Suprapubic skin (tissue), 4 donors: ENCODE results near the gene CLIP2. TPM values are rescaled to one million over a fixed set of nuclear protein-coding genes. Genes with fewer than 3 reads are reported as not detected.
A peak's percentile ranks its signal among the peaks of the same experiment; 100 is the strongest.
"Not testable (repeated sequence)": the region's sequence is repeated elsewhere in the genome, so short reads cannot be mapped to it uniquely, and the experiment has no call there.

Source experiments
- DNase-seq, 2 donors: peaks; one replicate each; pipeline ENCODE4 v3.0.0-alpha.2; 2019; ENCODE audit warnings: low spot score in 2 of 2
- H3K27ac ChIP-seq: fragments of 200-600 bp; sonication (generic); one replicate; pipeline ENCODE4 v1.5.1; 2019
- H3K27me3 ChIP-seq: fragments of 200-600 bp; sonication (generic); one replicate; pipeline ENCODE4 v1.5.1; 2019
- H3K36me3 ChIP-seq: fragments of 200-600 bp; sonication (generic); one replicate; pipeline ENCODE4 v1.5.1; 2019
- H3K4me1 ChIP-seq: fragments of 200-600 bp; sonication (generic); one replicate; pipeline ENCODE4 v1.5.1; 2019
- H3K4me3 ChIP-seq: fragments of 200-600 bp; sonication (generic); one replicate; pipeline ENCODE4 v1.5.1; 2019; ENCODE audit warnings: mild to moderate bottlenecking
- H3K9me3 ChIP-seq: fragments of 200-600 bp; sonication (generic); one replicate; pipeline ENCODE4 v1.5.1; 2019
- CTCF ChIP-seq, 2 donors: fragments of 200-600 bp in 1 of 2; fragments of 450-650 bp in 1 of 2; sonication (generic) in 1 of 2; IDR thresholded peaks; one replicate each; pipeline ENCODE4 v1.5.1; 2016 to 2019; ENCODE audit warnings: antibody characterized with exemption in 2 of 2, mild to moderate bottlenecking in 1 of 2, moderate library complexity in 1 of 2
- EP300 ChIP-seq: sonication (generic); formaldehyde crosslinking; IDR thresholded peaks from one replicate; pipeline ENCODE4 v1.6.1; 2017; ENCODE audit warnings: antibody characterized with exemption
- POLR2A ChIP-seq, 2 donors: fragments of 450-650 bp; IDR thresholded peaks; one replicate each; pipeline ENCODE4 v1.6.1; 2017; ENCODE audit warnings: antibody characterized with exemption in 2 of 2, mild to moderate bottlenecking in 2 of 2, moderate library complexity in 2 of 2
- POLR2AphosphoS5 ChIP-seq, 3 donors: sonication (generic); formaldehyde crosslinking; IDR thresholded peaks; one replicate each; pipeline ENCODE4 v1.6.1; 2017; ENCODE audit warnings: antibody characterized with exemption in 3 of 3
- WGBS: methylation state at CpG from one replicate; pipeline ENCODE4 v1.1.5; 2018; 5-methylcytosine and 5-hydroxymethylcytosine counted together
- total RNA-seq, 4 donors: library from RNA; depleted of rRNA; stranded (reverse); fragments of >200 nt; gene quantifications; one replicate each; pipeline ENCODE4 v1.1.0, GENCODE V29; 2016

CLIP2 gene
- total RNA-seq, 4 donors from 2014 or later, result 26.9 to 73.6 (median 32.5) TPM

GRCh38 chr7:74252893-74253292 lies 36.3 kb upstream of the CLIP2 start:
- H3K9me3 ChIP-seq, result no peaks in the 10 kb centered on the region
- WGBS, result 60% methylated on average over 5 of the region's 5 CpGs
- DNase-seq, result no peak
- no peak overlapping the region for H3K27ac ChIP-seq
- peaks cover 36% of the 10 kb centered on the region for H3K36me3 ChIP-seq
- TF ChIP-seq POLR2AphosphoS5 (IDR thresholded peaks at IDR 0.05), result no peak
- no peak for TF ChIP-seq EP300
- TF ChIP-seq CTCF (IDR thresholded peaks at IDR 0.05), result no peak
- peaks cover 24% of the 10 kb centered on the region for H3K4me1 ChIP-seq
- no peaks in the 10 kb centered on the region for H3K27me3 ChIP-seq
- peak overlapping the region; percentile 93 for H3K4me3 ChIP-seq

- DNase-seq, result no peak
- Histone ChIP-seq H3K4me1 (peaks cover 24% of the 10 kb centered on the region), H3K36me3 (peaks cover 32% of the 10 kb centered on the region), H3K4me3 (peak overlapping the region; percentile 93), H3K9me3 (no peaks in the 10 kb centered on the region), H3K27ac (peak overlapping the region; percentile 95), H3K27me3 (no peaks in the 10 kb centered on the region)
- 46% methylated on average over 7 of the region's 7 CpGs for WGBS
- TF ChIP-seq POLR2A (IDR thresholded peaks at IDR 0.05), result no peak
- TF ChIP-seq CTCF (IDR thresholded peaks at IDR 0.05), result no peak
- no peak for TF ChIP-seq POLR2AphosphoS5 (IDR thresholded peaks at IDR 0.05)
- TF ChIP-seq EP300, result no peak
Observed at GRCh38 chr7:74253331-74253730, 35.9 kb upstream of the CLIP2 start.

DNA sequence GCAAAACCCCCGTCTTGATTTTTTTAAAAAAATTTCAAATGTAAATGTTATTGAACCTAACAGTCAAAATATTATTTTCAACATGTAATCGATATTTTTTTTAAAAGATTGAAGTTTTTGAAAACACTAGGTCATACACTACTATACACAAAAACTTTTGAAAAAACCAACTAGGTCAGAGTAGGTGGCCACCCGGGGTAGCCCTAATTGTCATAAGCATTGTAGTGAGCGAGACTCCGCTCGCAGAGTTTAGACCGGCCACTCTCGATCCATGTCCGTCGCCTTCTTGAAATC lies 35.4 kb upstream of the CLIP2 start:
- peak overlapping the region; percentile 93 for H3K4me3 ChIP-seq
- TF ChIP-seq EP300 (no peak), POLR2A (IDR thresholded peaks at IDR 0.05) (no peak), POLR2AphosphoS5 (IDR thresholded peaks at IDR 0.05) (no peak), CTCF (IDR thresholded peaks at IDR 0.05) (no peak)
- no peak for DNase-seq

GRCh38 chr7:74254129-74254857 lies 34.9 kb upstream of the CLIP2 start, which contains the start of gene RFC2:
TSS of gene RFC2 (minus strand) at chr7:74254399. CDS start at chr7:74254383, 16 bp downstream.
- H3K27me3 ChIP-seq, result no peaks in the 10 kb centered on the region
- H3K27ac ChIP-seq, result peak within 1 kb of the TSS; percentile 95
- H3K4me1 ChIP-seq, result peaks cover 24% of the 10 kb centered on the region
- no peaks in the 10 kb centered on the region for H3K9me3 ChIP-seq
- peak within 1 kb of the TSS; percentile 93 for H3K4me3 ChIP-seq
- TF ChIP-seq EP300 (no peak), CTCF (IDR thresholded peaks at IDR 0.05) (peak; percentile 45 to 46), POLR2AphosphoS5 (IDR thresholded peaks at IDR 0.05) (peak; percentile 28 to 99 (median 89)), POLR2A (IDR thresholded peaks at IDR 0.05) (peak in 1 of 2 donors; percentile 65)
- under 1% methylated on average over 31 of the region's 75 CpGs for WGBS
- H3K36me3 ChIP-seq, result peaks cover 22% of the 10 kb centered on the region
- peak; percentile 97 to 98 for DNase-seq

More for the DNA sequence above, 35.4 kb upstream of the CLIP2 start:
- H3K4me1 ChIP-seq, result peaks cover 24% of the 10 kb centered on the region
- peak overlapping the region; percentile 95 for H3K27ac ChIP-seq
- no peaks in the 10 kb centered on the region for H3K9me3 ChIP-seq
- WGBS, result under 1% methylated on average over 10 of the region's 10 CpGs
- peaks cover 27% of the 10 kb centered on the region for H3K36me3 ChIP-seq
- H3K27me3 ChIP-seq, result no peaks in the 10 kb centered on the region

DNA sequence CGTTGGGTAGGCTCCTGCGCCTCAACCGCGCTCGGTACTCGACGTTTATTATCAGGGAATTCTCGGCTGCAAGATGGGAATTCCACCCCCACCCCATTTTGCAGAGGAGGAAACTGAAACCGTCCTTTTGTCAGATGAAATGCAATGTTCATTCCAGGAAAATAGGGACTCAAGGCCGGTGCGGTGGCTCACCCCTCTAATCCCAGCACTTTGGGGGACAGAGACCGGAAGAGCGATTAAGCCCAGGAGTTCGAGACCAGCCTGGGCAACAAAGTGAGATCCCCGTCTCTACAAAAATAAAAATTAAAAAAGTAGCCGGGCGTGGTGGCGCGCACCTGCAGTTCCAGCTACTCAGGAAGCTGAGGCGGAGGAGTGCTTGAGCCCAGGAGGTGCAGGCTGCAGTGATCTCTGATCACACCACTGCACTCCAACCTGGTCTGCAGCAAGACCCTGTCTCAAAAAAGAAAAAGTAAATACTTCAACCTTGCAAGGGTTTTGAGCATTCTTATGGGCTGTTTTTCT lies 34.3 kb upstream of the CLIP2 start:
- Histone ChIP-seq H3K27me3 (no peaks in the 10 kb centered on the region), H3K4me3 (peak overlapping the region; percentile 93), H3K9me3 (no peaks in the 10 kb centered on the region), H3K27ac (peak overlapping the region; percentile 95), H3K36me3 (peaks cover 16% of the 10 kb centered on the region), H3K4me1 (peaks cover 24% of the 10 kb centered on the region)
- TF ChIP-seq CTCF (IDR thresholded peaks at IDR 0.05), result no peak
- no peak for TF ChIP-seq EP300
- TF ChIP-seq POLR2A (IDR thresholded peaks at IDR 0.05), result no peak
- TF ChIP-seq POLR2AphosphoS5 (IDR thresholded peaks at IDR 0.05), result no peak
- 18% methylated on average over 20 of the region's 20 CpGs for WGBS
- no peak for DNase-seq

- not testable (repeated sequence) for H3K27me3 ChIP-seq, H3K4me3 ChIP-seq, DNase-seq, H3K9me3 ChIP-seq, H3K27ac ChIP-seq
- Histone ChIP-seq H3K4me1 (peaks cover 24% of the 10 kb centered on the region), H3K36me3 (peaks cover 10% of the 10 kb centered on the region)
- WGBS, result 91% methylated on average over 6 of the region's 6 CpGs
Observed at GRCh38 chr7:74255461-74255860, 33.7 kb upstream of the CLIP2 start.
